Keratinocyte (primary cell): Measurements from ENCODE around the gene NIPAL1.

Experiments
- EZH2 ChIP-seq: IDR thresholded peaks from one replicate; pipeline ENCODE4 v1.6.1; 2012; ENCODE audit warnings: inconsistent platforms, mild to moderate bottlenecking, low read length, moderate library complexity
- TF ChIP-seq, protein P1 (sequence below), 3 experiments: IDR thresholded peaks in 1 of 3; conservative IDR thresholded peaks in 1 of 3; optimal IDR thresholded peaks in 1 of 3; 2 replicates in 2 of 3; 3 replicates in 1 of 3; pipeline versions ENCODE3 to v1.5.1; 2011; ENCODE audit warnings: low read length in 3 of 3, mild to moderate bottlenecking in 3 of 3, moderate library complexity in 2 of 3, control low read depth in 1 of 3, inconsistent platforms in 1 of 3; ENCODE audit not compliant: insufficient read depth in 2 of 3; ENCODE audit errors: extremely low read depth in 1 of 3

DNA sequence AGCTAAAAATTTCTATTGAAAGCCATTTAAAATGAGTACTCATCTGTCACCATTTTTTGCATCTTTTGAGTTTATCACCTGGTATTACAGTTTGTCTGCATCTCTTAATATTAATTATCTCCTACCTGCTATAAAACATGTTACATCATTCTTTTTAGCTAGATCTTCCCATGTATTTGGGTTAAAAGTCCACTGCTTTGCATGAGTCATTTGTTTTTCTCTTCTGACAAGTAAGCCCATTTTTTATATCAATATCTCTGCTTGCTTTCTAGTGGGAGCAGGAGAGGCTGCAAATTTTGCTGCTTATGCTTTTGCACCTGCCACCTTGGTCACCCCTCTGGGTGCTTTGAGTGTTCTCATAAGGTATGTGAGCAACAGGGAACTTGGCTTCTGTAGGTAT, 16.1 kb downstream of the NIPAL1 start:
- TF ChIP-seq, protein P1, sequence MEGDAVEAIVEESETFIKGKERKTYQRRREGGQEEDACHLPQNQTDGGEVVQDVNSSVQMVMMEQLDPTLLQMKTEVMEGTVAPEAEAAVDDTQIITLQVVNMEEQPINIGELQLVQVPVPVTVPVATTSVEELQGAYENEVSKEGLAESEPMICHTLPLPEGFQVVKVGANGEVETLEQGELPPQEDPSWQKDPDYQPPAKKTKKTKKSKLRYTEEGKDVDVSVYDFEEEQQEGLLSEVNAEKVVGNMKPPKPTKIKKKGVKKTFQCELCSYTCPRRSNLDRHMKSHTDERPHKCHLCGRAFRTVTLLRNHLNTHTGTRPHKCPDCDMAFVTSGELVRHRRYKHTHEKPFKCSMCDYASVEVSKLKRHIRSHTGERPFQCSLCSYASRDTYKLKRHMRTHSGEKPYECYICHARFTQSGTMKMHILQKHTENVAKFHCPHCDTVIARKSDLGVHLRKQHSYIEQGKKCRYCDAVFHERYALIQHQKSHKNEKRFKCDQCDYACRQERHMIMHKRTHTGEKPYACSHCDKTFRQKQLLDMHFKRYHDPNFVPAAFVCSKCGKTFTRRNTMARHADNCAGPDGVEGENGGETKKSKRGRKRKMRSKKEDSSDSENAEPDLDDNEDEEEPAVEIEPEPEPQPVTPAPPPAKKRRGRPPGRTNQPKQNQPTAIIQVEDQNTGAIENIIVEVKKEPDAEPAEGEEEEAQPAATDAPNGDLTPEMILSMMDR (optimal IDR thresholded peaks at IDR 0.05 in 1 of 3, IDR thresholded peaks at IDR 0.05 in 1 of 3, conservative IDR thresholded peaks at IDR 0.05 in 1 of 3; ENCODE audit: extremely low read depth in 1 of 3, insufficient read depth in 2 of 3, low read length in 3 of 3): no peak
- no peak for TF ChIP-seq EZH2
